NCI-H748 treated with DMSO at 0.1 percent for 48 hours (cell line): ENCODE results near the gene TUBA3D.
"Not testable (repeated sequence)": the region's sequence is repeated elsewhere in the genome, so short reads cannot be mapped to it uniquely, and the experiment has no call there.

ENCODE experiments used
- DNase-seq: peaks from one replicate; lab custom pipeline; 2025; lab: John Stamatoyannopoulos, UW

Gene TUBA3D

DNA sequence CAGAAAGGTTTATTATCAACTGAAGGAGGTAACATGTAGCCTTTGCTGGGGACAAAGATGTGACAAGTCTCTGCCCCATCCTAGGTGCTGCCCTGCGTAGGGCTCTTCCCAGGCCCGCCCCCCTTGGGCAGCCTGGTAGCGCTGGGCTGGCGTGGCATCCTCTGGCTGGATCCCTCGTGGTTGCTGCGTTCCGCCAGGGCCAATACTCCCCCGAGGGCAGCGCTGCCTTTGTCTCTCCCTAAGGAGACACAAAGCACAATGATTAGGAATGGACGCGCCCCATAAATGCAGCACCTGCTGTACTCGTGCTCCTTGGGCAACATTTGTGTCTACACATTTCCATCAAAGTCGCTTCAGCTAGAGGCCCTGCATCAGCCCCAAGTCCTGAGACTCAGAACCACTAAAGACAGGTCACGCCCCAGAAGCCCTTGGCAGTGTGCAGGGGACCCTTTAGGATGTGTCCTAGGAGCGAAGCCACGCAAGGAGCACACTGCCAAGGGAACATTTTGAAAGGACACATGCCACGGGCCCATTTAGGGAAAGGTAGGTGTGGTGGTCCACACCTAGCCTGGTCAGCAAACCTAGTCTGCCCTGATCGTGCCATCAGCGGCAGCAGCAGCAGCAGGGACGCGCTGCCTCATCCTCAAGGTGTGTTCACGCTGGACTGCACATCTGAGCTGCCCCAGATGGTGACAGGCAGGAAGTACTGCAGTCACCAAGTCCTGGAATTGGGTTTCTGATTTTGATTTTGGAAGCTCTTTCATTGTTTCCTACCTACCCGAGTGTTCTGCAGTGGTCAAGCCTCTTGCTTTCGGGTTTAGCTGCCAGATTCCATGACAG is 8.3 kb downstream of the TUBA3D start:
- DNase-seq: not testable (repeated sequence)

DNA sequence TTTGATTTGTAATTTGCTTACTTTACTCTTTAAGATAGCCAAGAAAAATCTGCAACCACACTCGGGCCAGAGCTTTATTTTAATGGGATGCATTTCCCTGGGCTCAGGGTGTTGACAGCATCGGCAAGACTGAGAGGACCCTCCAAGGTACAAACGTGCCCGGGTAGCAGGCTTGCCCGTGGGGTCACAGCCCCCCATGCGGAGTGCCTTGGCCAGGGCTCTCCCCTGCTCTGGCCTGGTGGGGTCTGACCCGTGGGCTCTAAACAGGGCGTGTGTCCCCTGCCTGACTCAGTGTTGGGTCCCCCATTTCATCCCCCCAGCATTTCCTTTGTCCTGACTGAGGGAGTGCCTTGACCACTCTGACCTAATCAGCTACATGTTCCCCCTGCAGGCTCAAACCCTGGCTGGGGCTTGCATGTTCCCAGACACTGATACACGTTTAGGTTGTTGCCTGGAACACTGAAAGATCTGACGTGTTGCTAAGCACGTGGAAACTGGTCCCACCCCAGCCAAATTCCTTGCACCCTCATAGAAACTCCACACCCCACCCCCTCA is 9.1 kb downstream of the TUBA3D start:
- DNase-seq: not testable (repeated sequence)

DNA sequence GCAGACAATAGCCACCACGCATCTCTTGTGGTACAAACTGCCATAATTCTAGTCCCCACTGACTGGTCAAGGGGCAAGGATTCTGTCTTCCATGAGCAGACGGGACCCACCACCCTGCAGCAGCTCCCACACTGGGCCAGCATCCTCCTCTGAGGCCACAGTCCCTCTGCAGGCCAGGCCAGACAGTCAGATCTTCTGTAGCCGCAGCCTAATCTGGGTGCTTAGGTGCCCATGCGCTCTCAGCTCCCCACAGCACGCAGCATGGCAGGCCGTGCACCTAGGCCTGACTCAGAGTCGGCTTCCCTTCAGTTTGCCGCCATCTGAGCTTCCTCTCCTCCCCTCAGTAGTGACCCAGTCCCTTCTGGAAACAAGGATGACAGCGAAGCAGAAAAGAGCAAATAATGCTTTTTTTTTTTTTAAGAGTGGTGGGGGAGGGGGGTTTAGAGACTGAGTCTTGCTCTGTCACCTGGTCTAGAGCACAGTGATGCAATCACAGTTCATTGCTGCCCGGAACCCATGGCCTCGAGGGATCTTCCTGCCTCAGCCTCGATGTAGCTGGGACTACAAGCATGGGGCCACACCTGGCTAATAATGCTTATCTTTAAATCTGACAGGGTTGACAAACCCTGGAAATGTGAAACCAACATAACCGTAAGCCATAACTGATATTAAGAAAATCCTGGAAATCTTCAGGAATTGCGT is 10.4 kb downstream of the TUBA3D start:
- DNase-seq: not testable (repeated sequence)

- no peak for DNase-seq
Observed at GRCh38 chr2:131488306-131489205, 12.6 kb downstream of the TUBA3D start.

DNA sequence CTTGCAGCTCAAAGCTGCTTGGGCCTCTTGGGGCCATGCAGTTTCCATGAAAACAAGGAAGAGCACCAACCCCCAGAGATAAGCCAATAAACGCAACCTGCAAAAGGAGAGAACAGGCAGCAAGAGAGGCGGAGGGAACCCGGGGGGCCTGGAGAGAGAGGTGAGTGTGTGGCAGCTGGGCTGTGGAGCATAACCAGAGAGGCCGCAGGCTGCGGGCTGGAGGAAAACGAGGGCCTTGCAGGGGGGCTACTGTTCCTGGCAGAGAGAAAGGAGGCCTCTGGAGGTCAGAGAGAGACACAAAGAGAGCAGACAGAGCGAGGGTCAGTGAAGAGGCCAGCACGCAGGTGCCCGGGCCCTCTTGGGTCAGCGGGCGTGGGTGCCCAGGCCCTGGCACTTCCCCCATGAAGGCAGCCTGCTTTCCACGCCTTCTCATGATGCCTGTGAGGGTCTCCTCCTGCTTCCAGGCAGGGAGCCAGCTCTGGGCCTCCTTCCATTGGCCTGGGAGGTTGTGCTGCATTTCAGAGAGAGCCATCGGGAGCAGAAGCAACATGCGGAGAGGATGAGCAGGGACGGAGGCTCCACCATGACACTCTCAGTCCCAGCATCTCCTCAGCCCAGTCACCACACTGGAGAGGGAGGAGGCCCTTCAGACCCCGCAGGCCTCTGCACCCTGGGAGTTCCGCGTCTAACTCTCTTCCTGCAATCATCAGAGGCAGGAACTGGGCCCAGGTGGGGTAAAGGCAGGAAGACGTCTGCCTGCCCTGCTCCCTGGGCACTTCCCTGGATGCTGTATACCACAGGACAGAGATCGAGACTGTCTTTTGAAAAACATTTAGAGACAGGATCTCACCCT is 14.9 kb downstream of the TUBA3D start:
- not testable (repeated sequence) for DNase-seq

- DNase-seq: not testable (repeated sequence)
Observed at GRCh38 chr2:131491469-131491836, 15.5 kb downstream of the TUBA3D start.

DNA sequence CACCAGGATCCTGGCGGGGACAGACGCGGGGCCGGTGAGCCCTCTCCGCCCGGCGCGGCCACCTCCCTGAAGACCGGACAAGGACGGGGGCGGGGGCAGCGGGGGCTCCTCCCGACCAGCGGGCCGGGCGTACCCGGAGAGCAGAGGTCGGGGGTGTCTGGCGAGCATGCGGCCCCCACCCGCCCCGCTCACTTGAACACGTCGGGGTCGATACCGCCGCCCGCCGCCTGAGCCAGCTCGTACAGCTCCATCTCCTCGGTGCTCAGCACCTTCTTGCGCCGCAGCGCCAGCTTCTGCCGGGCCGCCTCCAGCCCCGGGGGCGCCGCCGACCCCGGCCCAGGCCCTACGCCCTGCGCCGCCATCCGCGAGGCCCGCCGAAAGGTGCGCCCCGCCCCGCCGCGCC is 16.1 kb downstream of the TUBA3D start, which contains the start of gene MZT2A:
Gene MZT2A, minus strand, starts transcription at position 383 of the 403 bp plus-strand sequence. Its CDS starts 21 bp downstream, at position 362.
- DNase-seq: not testable (repeated sequence)

DNA sequence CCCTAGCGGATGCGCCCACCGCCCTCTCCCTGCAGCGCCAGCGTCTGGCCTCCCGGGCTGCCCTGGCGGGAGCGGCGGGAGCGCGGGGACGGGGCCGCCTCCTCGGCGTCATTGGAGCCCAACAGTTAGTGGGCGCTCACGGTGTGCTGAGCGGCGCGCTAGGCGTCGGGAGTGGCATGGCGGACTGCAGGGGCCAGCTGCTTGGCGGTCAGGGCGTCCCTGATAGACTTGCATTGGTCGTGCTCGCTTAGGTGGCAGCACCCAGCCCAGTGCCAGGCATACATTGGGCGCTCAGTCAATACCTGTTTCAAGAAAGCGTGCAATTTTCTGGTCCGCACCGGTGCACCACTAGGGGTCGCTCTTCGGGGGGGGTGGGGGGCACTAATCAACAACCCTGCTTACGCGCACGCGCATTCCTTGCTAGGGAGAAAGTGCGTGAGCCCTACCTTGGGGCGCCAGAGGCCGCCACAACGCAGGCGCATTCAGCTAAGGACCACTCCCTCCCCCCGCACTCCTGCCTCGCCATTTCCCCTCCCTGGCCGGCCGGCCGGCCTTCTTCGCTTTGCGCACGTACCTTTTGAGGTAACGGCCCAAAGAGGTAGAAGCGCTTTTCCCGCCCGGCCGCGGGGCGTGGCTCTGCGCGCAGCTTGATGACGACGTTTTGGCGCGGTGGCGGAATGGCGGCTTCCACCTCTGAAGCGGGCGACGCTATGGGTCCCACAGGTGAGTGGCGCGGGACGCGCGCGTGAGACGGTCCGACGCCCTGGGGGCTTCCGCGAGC is 16.7 kb downstream of the TUBA3D start:
- DNase-seq: peak; percentile 76

- no peak for DNase-seq
Observed at GRCh38 chr2:131493199-131493968, 17.5 kb downstream of the TUBA3D start.

- not testable (repeated sequence) for DNase-seq
Observed at GRCh38 chr2:131495506-131495905, 19.6 kb downstream of the TUBA3D start.

- not testable (repeated sequence) for DNase-seq
Observed at GRCh38 chr2:131498321-131498973, 22.5 kb downstream of the TUBA3D start.

GRCh38 chr2:131503587-131503986 is 27.7 kb downstream of the TUBA3D start:
- DNase-seq: not testable (repeated sequence)

DNA sequence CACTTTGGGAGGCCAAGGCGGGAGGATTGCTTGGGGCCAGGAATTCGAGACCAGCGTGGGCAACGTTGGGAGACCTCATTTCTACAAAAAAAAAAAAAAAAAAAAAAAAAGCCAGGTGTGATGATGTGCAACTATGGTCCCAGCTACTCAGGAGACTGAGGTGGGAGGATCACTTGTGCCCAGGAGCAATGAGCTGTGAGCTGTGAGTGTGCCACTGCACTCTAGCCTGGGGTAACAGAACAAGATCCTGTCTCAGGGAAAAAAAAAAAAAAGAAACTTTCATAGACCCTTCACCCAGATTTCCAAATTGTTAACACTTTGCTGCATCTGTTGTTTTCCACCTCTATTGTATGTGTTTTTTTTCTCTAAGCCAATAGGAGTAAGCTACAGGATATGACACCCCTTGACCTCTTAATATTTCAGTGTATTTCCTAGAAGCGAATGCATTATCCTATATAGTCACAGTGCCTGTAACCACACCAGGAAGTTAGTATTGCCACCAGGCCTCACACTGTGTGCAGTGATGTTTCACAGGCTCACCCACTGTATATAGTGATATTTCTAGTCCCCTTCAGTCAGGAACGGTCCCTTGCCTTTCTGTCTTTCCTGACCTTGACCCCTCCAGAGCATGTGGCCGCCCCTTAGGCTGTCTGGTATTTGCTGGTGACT is 28.3 kb downstream of the TUBA3D start:
- DNase-seq: not testable (repeated sequence)

DNA sequence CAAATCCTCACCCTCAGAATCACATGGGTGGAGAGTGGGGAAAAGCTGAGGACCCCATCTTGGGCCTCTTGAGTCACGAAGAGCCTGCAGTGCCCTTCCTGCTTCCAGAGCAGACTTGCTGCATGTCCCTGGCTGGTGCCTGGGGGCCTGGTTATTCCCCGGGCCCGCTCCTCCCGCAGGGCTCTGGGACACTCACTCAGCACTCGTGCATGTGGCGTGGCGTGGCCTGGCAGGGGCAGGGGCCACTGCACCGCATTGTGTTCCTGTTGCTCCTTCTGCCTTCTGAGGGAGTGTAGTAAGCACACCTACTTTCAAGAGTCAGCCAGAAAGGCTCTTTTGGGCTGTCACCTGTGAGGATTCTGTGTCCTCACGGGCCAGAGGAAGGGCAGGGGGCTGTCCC is 33.7 kb downstream of the TUBA3D start:
- DNase-seq: no peak

- DNase-seq: not testable (repeated sequence)
Observed at GRCh38 chr2:131511291-131511968, 35.5 kb downstream of the TUBA3D start.

DNA sequence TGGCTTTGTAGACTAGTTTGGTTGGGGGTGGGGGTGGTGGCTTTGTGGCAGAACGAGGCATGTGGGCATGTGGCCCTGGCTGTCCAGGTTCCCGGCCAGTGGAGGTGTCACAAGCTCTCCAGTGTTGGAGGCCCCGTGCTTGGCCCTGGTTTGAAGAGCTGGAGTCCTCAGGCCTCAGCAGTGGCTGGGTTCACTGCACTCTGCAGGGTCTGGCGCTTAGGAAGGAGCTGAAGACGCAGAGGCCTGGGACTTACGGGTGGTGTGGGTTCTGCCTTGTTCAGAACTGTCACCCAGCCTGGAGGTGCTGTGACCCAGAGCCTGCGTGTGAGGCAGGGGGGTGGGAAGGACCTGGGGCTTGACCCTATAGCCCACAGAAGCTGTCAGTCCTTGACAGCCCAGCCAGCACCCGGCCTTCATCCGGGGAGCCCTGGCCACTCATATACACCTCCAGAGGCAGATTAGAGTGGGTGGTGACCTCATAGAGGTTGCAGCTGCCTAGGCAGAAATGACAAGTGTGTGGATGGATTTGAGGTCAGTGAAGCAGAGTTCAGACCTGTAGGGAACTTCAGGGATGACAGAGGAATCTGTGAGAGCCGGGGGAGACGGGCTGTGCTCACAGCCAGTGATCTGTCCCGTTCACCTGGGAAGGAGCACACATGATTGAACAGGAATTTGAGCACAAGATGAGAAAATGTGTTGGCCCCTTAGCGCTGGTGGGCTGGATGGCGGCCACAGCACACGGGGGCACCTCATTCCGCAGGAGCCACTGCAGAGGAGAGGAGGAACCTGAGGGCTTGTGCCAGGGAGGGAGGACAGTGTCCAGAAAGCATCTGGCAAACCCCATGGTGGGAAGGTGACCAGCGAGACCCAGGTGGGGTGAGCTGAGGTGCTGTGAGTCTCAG is 36.3 kb downstream of the TUBA3D start:
- not testable (repeated sequence) for DNase-seq
